Muscle of back (tissue), 13 donors: ENCODE results near the gene GUK1. TPM values are rescaled to one million over a fixed set of nuclear protein-coding genes. Genes with fewer than 3 reads are reported as not detected.
A peak's percentile ranks its signal among the peaks of the same experiment; 100 is the strongest.

Source experiments
- DNase-seq, 3 donors: peaks; one replicate each; pipeline versions ENCODE4 v3.0.0 to v3.0.0-alpha.2; 2013
- long read RNA-seq, 9 donors: transcript quantifications; one replicate each; lab custom pipeline, GENCODE V29; 2026
- polyA plus RNA-seq, 10 donors: library from polyadenylated mRNA; unstranded; fragments of 120-200 nt; gene quantifications; one replicate each; pipeline ENCODE4 v1.2.1, GENCODE V29; 2013; ENCODE audit not compliant: insufficient read length in 10 of 10

Gene GUK1
- polyA plus RNA-seq: 100 to 1,000 TPM in 7 of 10 donors, 10 to 100 TPM in 3; 96.6 to 185 (median 139) TPM
- long read RNA-seq, donor 1, transcript GUK1-202 (7 exons, 940 nt): minor isoform, 18 of 72 reads
- long read RNA-seq, donor 1, transcript GUK1-201 (9 exons, 1,084 nt): minor isoform, 7 of 72 reads
- long read RNA-seq, donor 1, transcript GUK1-210 (8 exons, 990 nt): major isoform, 36 of 72 reads
- long read RNA-seq, donor 1, partial matches to known transcripts: 5 of 72 reads
- long read RNA-seq, donor 1, other reads (novel, unspliced or antisense): 0 of 72 reads
- long read RNA-seq, donor 2, transcript GUK1-201 (9 exons, 1,084 nt): minor isoform, 8 of 63 reads
- long read RNA-seq, donor 2, transcript GUK1-210 (8 exons, 990 nt): major isoform, 28 of 63 reads
- long read RNA-seq, donor 2, transcript GUK1-202 (7 exons, 940 nt): minor isoform, 19 of 63 reads
- long read RNA-seq, donor 2, partial matches to known transcripts: 0 of 63 reads
- long read RNA-seq, donor 2, other reads (novel, unspliced or antisense): 0 of 63 reads
- long read RNA-seq, donor 3: 0 reads
- long read RNA-seq, donor 4, transcript GUK1-210 (8 exons, 990 nt): major isoform, 31 of 88 reads
- long read RNA-seq, donor 4, transcript GUK1-202 (7 exons, 940 nt): minor isoform, 23 of 88 reads
- long read RNA-seq, donor 4, transcript GUK1-201 (9 exons, 1,084 nt): minor isoform, 17 of 88 reads
- long read RNA-seq, donor 4, partial matches to known transcripts: 7 of 88 reads
- long read RNA-seq, donor 4, other reads (novel, unspliced or antisense): 5 of 88 reads
- long read RNA-seq, donor 5, transcript GUK1-210 (8 exons, 990 nt): major isoform, 57 of 106 reads
- long read RNA-seq, donor 5, transcript GUK1-202 (7 exons, 940 nt): minor isoform, 22 of 106 reads
- long read RNA-seq, donor 5, transcript GUK1-201 (9 exons, 1,084 nt): minor isoform, 11 of 106 reads
- long read RNA-seq, donor 5, partial matches to known transcripts: 0 of 106 reads
- long read RNA-seq, donor 5, other reads (novel, unspliced or antisense): 0 of 106 reads
- long read RNA-seq, donor 6, transcript GUK1-202 (7 exons, 940 nt): minor isoform, 30 of 104 reads
- long read RNA-seq, donor 6, transcript GUK1-210 (8 exons, 990 nt): major isoform, 49 of 104 reads
- long read RNA-seq, donor 6, transcript GUK1-201 (9 exons, 1,084 nt): minor isoform, 15 of 104 reads
- long read RNA-seq, donor 6, partial matches to known transcripts: 0 of 104 reads
- long read RNA-seq, donor 6, other reads (novel, unspliced or antisense): 0 of 104 reads
- long read RNA-seq, donor 7, transcript GUK1-202 (7 exons, 940 nt): minor isoform, 30 of 91 reads
- long read RNA-seq, donor 7, transcript GUK1-210 (8 exons, 990 nt): major isoform, 41 of 91 reads
- long read RNA-seq, donor 7, transcript GUK1-201 (9 exons, 1,084 nt): minor isoform, 14 of 91 reads
- long read RNA-seq, donor 7, partial matches to known transcripts: 0 of 91 reads
- long read RNA-seq, donor 7, other reads (novel, unspliced or antisense): 0 of 91 reads
- long read RNA-seq, donor 8, transcript GUK1-210 (8 exons, 990 nt): major isoform, 45 of 83 reads
- long read RNA-seq, donor 8, transcript GUK1-202 (7 exons, 940 nt): minor isoform, 21 of 83 reads
- long read RNA-seq, donor 8, transcript GUK1-201 (9 exons, 1,084 nt): minor isoform, 5 of 83 reads
- long read RNA-seq, donor 8, partial matches to known transcripts: 6 of 83 reads
- long read RNA-seq, donor 8, other reads (novel, unspliced or antisense): 0 of 83 reads
- long read RNA-seq, donor 9, transcript GUK1-210 (8 exons, 990 nt): major isoform, 5 of 14 reads
- long read RNA-seq, donor 9, transcript GUK1-201 (9 exons, 1,084 nt): major isoform, 5 of 14 reads
- long read RNA-seq, donor 9, partial matches to known transcripts: 0 of 14 reads
- long read RNA-seq, donor 9, other reads (novel, unspliced or antisense): 0 of 14 reads

GRCh38 chr1:228139931-228140723, at the start of gene GUK1:
Gene GUK1 (plus strand): TSS chr1:228140279. CDS start chr1:228140303, 24 bp downstream.
- peak; percentile 97 to 99 (median 99) for DNase-seq

- DNase-seq: no peak
These were observed 49.4 kb upstream of the GUK1 start for GRCh38 chr1:228090613-228091081.

GRCh38 chr1:228091084-228091483, 49.0 kb upstream of the GUK1 start:
- DNase-seq: no peak

- DNase-seq: no peak
These were observed 47.6 kb upstream of the GUK1 start for GRCh38 chr1:228092342-228093049.

GRCh38 chr1:228093050-228093906, 46.8 kb upstream of the GUK1 start:
- DNase-seq: no peak

GRCh38 chr1:228094432-228095016, 45.6 kb upstream of the GUK1 start:
- DNase-seq: no peak

GRCh38 chr1:228095161-228095560, 44.9 kb upstream of the GUK1 start:
- DNase-seq: no peak

GRCh38 chr1:228095938-228096337, 44.1 kb upstream of the GUK1 start:
- DNase-seq: no peak

GRCh38 chr1:228096416-228097332, 43.4 kb upstream of the GUK1 start:
- DNase-seq: no peak

GRCh38 chr1:228097333-228098081, 42.6 kb upstream of the GUK1 start:
- no peak for DNase-seq

GRCh38 chr1:228098323-228098931, 41.7 kb upstream of the GUK1 start:
- DNase-seq: no peak

GRCh38 chr1:228099331-228099732, 40.7 kb upstream of the GUK1 start:
- no peak for DNase-seq

- no peak for DNase-seq
These were observed 39.1 kb upstream of the GUK1 start for GRCh38 chr1:228100822-228101613.

GRCh38 chr1:228101614-228101993, 38.5 kb upstream of the GUK1 start:
- no peak for DNase-seq
